ENCODE data around the gene NUB1.

NUB1 gene

DNA sequence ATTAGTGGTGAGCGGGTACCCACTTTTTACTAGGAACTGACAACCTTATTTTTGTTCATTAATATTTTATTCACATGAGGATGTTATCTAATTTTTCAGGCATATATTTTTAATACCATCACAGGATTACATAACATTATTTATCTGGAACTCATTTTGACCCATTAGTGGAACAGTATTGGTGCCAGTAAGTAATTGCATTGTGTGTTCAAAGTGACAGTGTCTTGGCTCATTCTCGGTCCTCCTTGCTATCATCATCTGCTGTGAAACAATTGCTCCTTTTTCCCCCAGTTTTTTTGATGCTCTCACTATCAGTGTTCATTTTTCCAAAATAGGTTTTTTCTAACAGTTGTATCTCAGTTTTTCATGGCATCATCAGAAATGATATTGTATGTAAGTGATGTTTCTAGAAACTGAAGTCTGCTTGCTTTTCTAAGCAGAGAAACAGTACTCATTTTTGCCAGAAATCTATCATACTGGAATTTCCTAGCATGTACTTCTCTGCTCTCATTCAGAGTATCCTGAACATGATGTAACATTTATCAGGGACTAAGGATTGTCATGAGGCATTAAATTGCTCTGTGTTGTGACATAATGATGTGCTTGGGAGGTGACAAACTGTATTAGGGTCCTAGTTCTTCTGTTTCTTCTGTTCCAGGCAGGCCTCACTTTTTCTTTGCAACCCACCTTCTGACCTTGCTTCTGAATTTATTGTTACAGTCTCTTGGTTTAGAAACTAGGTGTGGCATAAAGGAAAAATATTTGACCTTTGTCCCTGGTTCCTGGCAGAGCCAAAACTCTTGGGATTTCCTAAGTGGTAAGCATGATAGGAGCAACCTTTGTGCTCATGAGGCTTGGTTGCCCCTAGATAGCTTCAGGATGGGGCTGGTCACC lies 4.2 kb downstream of the NUB1 start:
- no peak for DNase-seq

DNA sequence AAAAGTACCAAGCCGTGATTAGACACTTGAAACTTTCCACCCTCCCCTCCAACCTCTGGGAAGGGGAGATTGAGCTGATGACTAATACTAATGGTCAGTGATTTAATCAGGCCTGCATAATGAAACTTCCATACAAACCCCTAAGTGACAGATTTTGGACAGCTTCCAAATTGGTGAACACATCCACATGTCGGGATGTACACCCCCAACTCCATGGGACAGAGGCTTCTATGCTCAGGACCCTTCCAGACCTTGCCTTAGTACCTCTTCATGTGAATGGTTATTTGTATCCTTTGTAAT lies 4.8 kb downstream of the NUB1 start:
- DNase-seq, result no peak

DNA sequence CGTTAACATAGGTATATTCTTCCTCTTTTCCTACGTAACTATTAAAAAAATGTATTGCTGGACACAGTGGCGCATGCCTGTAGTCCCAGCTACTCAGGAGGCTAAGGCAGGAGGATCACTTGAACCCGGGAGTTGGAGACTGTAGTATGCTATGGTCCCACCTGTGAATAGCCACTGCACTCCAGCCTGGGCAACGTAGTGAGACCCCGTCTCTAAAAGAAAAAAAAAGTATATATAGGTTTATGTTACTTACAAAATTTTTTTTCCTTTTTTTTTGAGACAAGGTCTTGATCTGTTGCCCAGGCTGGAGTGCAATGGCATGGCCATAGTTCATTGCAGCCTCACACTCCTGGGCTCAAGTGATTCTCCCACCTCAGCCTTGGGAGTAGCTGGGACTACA lies 5.6 kb downstream of the NUB1 start:
- DNase-seq, result no peak

DNA sequence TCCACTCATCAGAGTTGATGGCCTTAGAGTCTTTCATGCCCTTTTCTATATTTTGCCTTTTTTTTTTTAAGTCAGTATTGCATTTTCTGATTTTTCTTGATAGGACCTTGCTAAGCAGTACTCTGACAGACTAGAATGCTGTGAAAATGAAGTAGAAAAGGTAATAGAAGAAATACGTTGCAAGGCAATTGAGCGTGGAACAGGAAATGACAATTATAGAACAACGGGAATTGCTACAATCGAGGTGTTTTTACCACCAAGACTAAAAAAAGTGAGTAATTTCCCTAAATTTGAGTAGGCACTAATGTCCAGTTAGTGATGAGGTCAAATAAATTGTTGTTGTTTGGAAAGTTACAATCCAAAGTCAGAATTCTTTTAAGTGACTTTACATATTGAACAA lies 7.4 kb downstream of the NUB1 start:
- DNase-seq, result no peak

DNA sequence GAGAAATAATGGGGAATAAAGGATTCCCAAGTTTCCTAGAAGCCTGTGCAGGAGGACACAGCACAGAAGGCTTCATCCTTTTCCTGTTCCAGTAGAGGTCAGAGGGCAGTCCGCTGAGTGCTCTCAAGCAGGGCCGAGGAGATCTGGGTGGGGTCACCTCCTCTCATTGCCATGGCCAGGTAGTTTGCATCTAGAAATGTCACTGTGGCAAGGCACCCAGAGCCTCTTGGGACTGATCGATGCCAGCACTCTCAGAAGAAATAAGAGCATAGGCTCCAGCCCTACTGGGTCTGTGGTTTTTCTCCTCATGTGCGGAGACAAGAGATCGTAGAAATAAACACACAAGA lies 7.9 kb downstream of the NUB1 start:
- DNase-seq, result peak; percentile 20

DNA sequence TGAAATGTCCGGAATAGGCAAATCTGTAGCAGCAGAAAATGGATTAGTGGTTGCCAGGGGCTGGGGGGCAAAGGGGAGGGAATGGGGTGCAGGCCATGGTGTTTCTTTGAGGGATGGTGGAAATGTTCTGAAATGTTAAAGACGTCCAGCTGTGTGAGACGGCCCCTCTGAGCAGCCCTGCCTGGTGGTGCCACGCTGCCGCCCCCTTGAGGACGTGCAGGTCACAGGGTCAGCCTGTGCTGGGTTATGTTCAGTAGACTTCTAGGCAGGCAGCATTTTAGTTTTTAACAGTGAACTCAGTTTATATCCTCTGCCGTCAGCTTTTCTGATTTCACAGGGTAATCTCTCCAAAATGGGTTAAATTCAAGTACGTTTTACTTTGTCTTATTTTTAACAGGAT lies 9.4 kb downstream of the NUB1 start:
- DNase-seq, result peak; percentile 58

DNA sequence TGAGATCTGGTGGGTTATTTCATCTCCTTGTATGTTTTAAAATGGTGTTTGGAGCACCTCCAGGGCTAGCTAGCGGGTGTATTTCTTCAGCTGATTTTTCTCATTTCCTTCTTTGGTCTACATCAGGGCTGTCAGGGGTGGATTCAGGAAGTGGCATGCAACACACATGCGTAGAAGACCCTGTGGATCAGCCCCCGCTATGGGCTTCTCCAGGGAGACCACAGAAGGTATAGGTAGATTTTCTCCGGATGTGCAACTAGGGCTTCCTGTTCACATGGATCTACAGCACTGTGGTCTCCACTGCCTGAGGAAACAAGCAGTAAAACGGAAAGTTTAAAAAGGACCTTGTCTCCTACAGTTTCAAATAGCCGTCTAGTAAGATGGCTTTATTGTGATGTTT lies 10.4 kb downstream of the NUB1 start:
- no peak for DNase-seq

DNA sequence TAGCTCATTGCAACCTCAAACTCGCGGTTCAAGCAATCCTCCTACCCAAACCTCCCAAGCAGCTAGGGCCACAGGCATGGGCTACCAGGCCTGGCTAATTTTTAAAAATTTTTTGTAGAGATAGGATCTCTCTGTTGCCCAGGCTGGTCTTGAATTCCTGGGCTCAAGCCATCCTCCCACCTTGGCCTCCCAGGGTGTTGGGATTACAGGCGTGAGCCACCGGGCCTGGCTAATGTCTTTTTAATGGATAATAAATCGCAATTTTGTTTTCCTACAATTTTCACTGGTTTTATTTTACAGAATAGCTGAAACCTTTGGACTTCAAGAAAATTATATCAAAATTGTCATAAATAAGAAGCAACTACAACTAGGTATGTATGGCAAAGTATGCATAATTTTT lies 10.9 kb downstream of the NUB1 start:
- DNase-seq, result no peak

DNA sequence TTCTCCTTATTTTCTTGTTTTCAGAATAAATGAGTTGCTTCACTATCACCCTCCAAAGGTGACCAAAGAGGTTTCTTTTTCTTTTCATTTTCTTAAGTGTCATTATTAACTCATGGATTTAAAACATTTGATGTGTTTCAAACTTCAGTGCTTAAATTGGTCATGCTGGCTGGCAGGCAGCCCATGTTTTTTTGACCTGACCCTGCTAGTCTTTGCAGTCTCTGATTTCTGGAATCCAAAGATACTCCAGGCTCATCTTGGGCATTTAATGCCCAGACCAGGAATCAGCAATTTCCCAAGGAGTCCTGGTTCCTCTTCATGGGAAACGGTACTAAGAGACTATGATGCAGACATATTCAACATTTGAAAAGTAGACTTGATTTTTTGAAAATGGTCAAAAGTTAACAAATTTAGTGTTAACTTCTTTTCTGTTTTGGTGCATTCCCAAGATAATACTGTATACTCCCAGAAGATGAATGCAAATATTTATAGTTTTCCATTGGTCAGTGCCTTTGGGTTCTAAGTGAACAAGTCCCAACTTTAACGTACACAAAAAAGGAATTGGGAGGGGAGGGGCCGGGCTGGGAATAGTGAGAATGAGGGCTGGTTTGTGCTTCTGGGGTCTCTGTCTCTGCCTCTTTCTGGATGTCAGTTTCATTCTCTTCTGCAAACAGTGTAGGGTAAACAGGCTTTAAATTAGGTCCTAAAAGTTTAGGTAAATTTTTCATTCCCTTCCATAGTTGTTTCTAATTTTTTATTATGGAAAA lies 19.8 kb downstream of the NUB1 start:
- DNase-seq, result no peak

DNA sequence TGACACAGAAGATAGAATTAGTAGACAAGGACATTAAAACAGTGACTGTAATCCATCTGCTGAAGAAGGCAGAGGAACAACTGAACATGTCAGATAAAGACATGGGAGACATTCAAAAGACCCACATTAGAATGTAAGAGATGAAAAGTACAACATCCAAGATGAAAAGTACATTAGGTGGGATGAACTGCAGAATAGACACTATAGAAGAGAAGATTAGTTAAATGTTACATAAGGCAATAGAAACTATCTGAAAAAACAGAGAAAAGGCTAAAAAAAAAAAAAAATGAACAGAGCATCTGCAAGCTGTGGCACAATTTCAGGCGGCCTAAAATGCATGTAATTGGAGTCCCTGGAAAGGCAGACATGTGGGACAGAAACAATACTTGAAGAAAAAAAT lies 21.6 kb downstream of the NUB1 start:
- DNase-seq, result no peak

DNA sequence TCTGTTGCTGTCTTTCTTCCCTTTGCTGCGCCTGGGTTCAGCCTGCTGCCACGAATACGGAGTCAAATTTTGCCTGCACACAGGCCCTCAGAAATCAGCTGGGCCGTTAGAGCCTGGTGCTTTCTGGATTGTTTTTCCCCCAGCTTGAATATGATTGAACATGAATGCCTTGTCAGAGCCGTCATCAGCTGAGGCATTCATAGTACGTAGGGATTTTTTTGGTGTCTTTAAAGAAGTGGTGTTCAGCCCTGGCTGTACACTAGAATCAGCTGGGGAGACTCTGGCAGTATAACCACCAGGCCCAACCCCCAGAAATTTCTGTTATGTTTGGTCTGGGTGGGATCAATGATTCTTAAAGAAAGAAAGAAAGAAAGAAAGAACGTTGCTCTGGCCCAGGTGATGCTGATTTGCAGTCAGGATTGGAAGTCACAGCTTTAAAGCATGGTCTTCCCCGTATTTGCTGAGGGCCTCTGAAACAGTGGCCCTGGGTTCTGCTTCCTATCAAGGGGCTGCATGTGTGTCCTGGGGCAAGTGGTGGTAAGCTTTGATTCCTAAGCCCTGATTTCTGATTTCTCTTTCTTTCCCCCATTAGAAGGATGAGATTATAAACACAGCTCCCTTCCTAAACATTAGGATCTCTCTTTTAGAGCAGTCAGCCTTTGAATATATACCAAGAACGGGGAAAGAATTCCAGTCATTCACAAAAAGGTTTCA lies 24.7 kb downstream of the NUB1 start:
- no peak for DNase-seq

DNA sequence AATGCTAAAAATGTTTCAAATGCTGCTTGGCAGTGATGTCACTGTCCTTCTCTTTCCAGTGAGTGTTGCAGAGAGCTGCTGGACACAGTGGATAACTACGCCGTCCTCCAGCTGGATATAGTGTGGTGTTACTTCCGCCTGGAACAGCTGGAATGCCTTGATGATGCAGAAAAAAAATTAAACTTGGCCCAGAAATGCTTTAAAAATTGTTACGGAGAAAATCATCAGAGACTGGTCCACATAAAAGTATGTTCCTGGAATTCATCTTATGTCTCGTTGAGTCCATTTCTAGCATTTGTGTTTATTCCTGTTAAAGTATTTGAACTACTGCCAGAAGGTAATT lies 25.2 kb downstream of the NUB1 start:
- DNase-seq, result no peak

DNA sequence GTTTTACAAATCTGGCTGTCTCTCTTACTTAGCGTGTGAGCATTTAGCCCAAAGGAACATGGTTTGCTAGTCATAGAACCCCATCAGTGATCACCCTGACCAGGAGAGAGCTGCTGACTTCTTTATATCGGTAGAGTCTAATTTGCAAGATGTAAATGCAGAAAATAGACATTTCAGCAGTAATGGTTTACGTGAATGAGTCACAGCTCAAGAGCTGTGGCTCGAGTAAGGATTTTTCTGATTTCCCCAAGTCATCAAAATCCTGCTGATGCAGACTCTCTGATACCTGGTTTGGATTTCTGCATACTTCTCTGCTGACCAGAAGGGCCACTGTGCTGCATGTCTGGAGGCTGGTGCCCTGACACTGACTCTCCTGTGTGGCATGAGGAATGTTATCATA lies 25.7 kb downstream of the NUB1 start:
- peak; percentile 62 for DNase-seq

DNA sequence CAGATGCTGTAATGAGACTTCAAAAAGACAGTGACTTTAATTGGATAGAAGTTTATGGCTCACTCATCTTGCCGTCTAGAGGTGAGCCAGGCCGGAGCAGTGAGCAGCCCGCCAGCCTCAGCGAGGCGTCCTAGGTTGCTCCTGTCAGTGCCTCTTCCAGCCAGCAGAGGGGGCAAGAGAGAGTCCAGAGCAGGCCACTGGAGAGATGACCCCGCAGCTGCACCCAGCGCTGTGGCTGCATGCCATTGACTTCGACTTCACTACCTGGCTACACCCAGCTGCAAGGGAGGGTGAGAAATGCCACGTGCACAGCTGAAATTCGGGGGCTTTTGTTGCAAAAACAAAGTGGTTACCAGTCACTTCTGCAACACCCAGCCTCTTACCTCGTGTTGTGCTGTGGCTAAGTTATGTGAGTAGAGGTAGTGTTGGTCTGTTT lies 26.5 kb downstream of the NUB1 start:
- peak; percentile 94 for DNase-seq

DNA sequence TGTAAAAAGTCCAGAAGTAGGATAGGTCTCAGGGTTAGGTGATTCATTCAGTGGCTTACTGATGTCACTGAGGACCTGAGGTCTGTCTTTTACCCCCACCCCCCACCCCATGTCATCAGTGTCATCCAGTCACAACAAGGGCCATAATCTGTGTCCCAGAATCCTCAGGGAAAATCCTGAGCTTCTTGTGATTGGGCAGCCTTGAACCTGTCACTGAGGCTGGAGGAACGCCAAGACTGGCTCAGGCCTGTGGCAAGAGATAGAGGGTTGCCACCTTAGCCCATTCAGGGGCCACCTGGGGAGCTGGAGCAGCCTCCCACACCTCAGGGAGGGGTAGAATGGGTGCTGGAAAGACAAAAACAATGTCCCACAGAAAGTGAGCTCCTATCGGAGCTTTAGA lies 29.7 kb downstream of the NUB1 start:
- no peak for DNase-seq

DNA sequence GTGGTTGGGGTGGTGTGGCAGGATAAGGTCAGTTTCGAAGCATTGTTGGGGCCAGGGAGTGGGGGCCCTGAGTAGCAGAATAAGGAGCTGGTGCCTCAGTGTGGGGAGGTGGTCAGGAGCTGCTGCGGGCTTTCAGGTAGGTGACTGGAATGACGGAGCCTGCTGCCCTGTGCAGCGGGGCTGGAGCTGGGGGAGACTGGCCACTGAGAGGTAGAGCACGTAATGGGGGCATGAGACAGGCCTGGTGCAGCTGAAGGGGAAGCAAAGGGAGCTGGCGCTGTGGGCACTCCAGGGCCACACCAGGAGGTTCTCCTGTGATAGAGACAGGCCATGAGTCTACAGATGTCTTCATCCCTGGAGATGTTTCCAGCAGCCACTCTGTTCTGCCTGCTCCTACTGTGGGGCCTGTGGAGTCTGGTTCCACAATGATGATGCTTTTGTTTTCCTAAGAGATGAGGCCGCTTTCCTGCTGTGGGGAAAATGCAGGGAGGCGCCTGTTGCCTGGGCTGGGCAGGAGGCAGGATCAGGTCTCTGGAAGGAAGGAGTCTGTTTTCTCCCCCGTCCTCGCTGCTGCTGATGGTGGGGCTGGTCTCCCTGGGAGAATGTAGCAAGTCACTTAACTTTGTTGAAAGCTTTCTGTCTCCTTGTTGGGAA lies 31.1 kb downstream of the NUB1 start:
- no peak for DNase-seq

DNA sequence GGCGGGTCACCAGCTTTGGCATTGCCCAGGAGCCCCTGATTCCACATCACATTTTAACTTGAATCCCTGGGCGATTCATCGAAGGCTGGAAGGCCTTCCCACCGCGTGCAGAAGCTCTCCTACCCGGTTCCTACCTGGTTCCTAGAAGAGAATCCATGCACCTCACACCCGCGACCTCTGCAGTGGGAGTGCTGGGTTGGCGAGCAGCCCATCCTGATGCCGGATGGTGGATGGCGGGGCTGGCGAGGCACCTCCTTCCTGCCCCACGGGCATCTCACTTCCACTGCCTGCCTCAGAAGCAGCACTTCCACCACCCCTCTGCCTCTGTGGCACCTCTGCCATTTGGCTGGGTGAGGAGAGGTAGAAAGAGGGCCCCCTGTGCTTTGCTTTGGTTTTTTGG lies 32.0 kb downstream of the NUB1 start:
- no peak for DNase-seq

DNA sequence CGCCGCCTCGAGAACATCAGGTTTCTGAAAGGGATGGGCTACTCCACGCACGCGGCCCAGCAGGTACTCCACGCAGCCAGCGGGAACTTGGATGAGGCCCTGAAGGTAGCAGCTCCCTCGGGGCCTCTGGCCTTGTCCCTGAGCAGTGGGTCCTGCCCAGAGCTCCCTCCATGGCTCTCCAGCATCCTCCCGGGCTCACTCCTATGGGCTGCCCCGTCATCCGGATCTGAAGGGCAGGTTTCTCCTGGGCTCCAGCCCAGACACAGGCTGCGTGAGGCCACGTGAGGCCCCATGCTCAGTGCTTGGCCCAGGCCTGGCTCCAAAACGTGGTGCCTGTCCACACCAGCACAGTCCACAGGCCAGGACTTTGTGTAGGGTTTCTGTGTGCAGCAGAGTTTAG lies 32.5 kb downstream of the NUB1 start:
- DNase-seq, result no peak

DNA sequence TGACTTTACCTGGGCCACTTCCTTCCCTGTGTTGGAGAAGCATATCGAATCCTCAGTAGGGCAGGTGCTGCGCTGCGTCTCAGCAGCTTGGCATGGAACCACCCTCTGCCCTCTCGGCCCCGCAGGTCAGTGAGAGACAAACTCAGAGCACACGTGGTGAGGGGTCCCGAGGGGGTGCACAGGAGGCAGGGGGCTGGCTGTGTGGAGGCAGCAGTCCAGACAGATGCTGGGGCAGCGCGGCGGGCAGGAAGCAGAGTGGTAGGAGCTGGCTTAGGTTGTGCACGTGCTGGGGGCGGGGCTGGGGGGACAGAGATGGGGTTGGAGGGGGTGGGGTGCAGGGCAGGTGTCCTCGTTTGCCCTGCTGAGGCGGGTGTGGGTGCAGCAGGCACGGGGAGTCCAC lies 33.1 kb downstream of the NUB1 start:
- no peak for DNase-seq

DNA sequence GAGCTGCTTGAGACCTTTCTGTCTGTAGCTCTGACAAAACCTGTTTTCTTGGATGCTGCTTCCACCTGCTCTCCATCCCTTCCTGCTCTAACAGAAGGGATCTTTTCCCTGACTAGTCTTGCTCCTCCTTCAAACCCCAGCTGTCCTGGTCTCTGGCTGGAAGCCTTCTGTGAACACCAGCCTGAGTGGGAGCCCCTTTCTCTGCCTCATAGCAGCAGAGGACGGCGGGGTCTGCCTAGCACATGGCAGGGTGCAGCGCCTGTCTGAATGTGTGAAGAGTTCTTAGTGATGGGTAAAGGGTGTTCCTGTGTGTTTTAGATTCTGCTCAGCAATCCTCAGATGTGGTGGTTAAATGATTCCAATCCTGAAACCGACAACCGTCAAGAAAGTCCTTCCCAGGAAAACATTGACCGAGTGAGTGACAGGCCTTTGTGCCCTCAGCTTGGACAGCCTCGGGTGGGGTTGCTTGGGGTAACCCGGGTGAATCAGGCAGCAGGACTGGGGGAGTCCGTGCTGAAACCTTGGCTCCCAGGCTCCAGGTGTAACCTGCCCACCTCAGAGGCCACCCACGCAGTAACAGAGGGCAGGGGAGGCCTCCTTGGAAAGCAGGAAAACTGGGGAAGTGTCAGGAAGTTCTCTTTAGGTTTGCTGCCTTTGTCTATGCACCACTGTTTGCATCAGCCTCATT lies 34.1 kb downstream of the NUB1 start:
- no peak for DNase-seq

DNA sequence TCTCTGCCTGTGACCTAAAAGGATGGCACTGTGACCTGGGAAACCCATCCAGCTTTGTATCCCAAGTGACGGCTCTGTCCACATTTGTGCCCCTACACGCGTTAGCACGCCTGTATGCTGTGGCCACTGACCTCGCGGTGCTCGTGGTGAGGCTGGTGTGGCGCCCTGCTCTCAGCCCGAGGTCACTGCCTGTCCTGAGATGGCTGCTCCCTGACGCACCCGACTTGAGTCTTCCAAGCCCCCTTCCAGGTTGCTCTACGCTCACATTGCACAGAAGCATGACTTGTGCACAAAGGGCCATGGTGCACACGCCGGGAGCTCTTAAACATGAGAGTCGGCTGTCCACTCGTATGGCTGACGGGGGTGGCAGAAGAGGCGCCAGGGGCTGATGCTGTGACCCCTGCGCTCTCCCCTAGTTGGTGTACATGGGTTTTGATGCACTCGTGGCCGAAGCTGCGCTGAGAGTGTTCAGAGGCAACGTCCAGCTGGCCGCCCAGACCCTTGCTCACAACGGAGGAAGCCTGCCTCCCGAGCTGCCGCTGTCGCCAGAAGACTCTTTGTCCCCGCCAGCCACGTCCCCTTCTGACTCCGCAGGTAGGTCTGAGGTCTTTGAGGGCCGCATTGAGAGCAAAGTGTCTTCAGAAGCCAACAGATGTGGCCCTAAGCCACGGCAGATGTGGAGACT lies 34.7 kb downstream of the NUB1 start:
- DNase-seq, result no peak

DNA sequence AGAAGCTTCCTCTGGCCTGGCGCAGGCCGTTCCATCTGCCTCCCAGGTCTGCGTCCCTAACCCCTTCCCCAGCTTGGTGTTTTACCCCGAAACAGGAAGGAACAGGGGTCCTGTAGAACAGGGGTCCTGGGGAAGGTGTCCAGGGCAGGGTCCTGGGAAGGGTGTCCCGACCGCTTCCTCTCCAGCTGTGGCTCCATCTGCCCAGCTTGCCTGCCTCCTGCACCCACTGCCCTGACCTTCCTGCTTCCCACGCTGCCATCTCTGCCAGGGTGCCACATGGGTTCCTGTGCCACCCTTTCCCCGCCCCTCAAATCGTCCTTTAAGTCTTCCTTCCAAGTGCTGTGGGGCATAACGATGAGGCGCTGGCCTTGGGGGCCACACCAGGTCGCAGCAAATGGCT lies 35.8 kb downstream of the NUB1 start:
- DNase-seq, result no peak
